Loucy (cell line): ENCODE data around the gene TEN1.

Experiments used
- H2AFZ ChIP-seq: fragments of 200-600 bp; sonication (generic); 2 replicates; pipeline ENCODE4 v1.6.0; 2016; ENCODE audit warnings: antibody characterized with exemption, mild to moderate bottlenecking, low read length, moderate library complexity
- H3F3A ChIP-seq: fragments of 200-600 bp; 2 replicates; pipeline ENCODE4 v1.6.0; 2016; ENCODE audit warnings: antibody characterized with exemption, low read depth, mild to moderate bottlenecking
- H3K27me3 ChIP-seq: fragments of 200-600 bp; sonication (generic); 2 replicates; pipeline ENCODE4 v1.6.1; 2014; ENCODE audit warnings: low read length, mild to moderate bottlenecking; ENCODE audit not compliant: insufficient read depth, poor library complexity, severe bottlenecking
- H3K36me3 ChIP-seq: fragments of 200-600 bp; sonication (generic); 2 replicates; pipeline ENCODE4 v1.6.1; 2016; ENCODE audit warnings: low read length; ENCODE audit not compliant: insufficient read depth
- H3K4me1 ChIP-seq: fragments of 200-600 bp; sonication (generic); 2 replicates; pipeline ENCODE4 v1.5.1; 2014; ENCODE audit warnings: low read length, mild to moderate bottlenecking; ENCODE audit not compliant: insufficient read depth, poor library complexity, severe bottlenecking
- H3K4me2 ChIP-seq: fragments of 200-600 bp; sonication (generic); 2 replicates; pipeline ENCODE4 v1.6.0; 2014; ENCODE audit warnings: antibody characterized with exemption, low read length, low read depth, mild to moderate bottlenecking; ENCODE audit not compliant: poor library complexity, severe bottlenecking
- H3K4me3 ChIP-seq: fragments of 200-600 bp; sonication (generic); 2 replicates; pipeline ENCODE4 v1.5.1; 2014; ENCODE audit warnings: low read length, mild to moderate bottlenecking, mixed read lengths; ENCODE audit not compliant: poor library complexity, severe bottlenecking
- H3K79me2 ChIP-seq: fragments of 200-600 bp; sonication (generic); 2 replicates; pipeline ENCODE4 v1.6.1; 2014; ENCODE audit warnings: low read length; ENCODE audit not compliant: insufficient read depth
- H3K9ac ChIP-seq: fragments of 200-600 bp; sonication (generic); 2 replicates; pipeline ENCODE4 v1.6.0; 2014; ENCODE audit warnings: mild to moderate bottlenecking, low read depth, low read length, moderate library complexity; ENCODE audit not compliant: poor library complexity, severe bottlenecking
- H3K9me2 ChIP-seq: fragments of 200-600 bp; sonication (generic); replicated peaks from 2 replicates; pipeline ENCODE4 v1.6.1; 2016; ENCODE audit warnings: low read depth, low read length, mixed read lengths
- H3K9me3 ChIP-seq: fragments of 200-600 bp; sonication (generic); 2 replicates; pipeline ENCODE4 v1.6.1; 2014; ENCODE audit warnings: mild to moderate bottlenecking, antibody characterized with exemption, low read length, low read depth; ENCODE audit not compliant: insufficient read depth
- H4K20me1 ChIP-seq: fragments of 200-600 bp; sonication (generic); 2 replicates; pipeline ENCODE4 v1.6.0; 2014; ENCODE audit warnings: antibody characterized with exemption, low read length, mild to moderate bottlenecking; ENCODE audit not compliant: insufficient read depth, poor library complexity, severe bottlenecking
- CTCF ChIP-seq: fragments of 200-600 bp; sonication (generic); conservative IDR thresholded peaks from 2 replicates; pipeline ENCODE4 v1.5.1; 2014; ENCODE audit warnings: mild to moderate bottlenecking, antibody characterized with exemption, low read length
- EZH2phosphoT487 ChIP-seq: fragments of 200-600 bp; IDR thresholded peaks from 2 replicates; pipeline ENCODE4 v1.6.1; 2018; ENCODE audit warnings: antibody characterized with exemption, mild to moderate bottlenecking, moderate library complexity, borderline replicate concordance

Gene TEN1

GRCh38 chr17:76013377-76013932 lies 34.4 kb downstream of the TEN1 start:
- Histone ChIP-seq H3F3A (no peaks in the 10 kb centered on the region), H3K36me3 (no peaks in the 10 kb centered on the region), H3K4me3 (no peak overlapping the region), H3K9ac (peak overlapping the region; percentile 45), H3K4me2 (no peak overlapping the region), H3K79me2 (no peaks in the 10 kb centered on the region), H3K4me1 (peaks cover 5% of the 10 kb centered on the region), H4K20me1 (no peaks in the 10 kb centered on the region), H2AFZ (peak overlapping the region; percentile 47; the same call in 1 of the 2 replicates), H3K9me3 (no peaks in the 10 kb centered on the region), H3K9me2 (no peaks in the 10 kb centered on the region), H3K27me3 (no peaks in the 10 kb centered on the region)
- TF ChIP-seq EZH2phosphoT487 (no peak), CTCF (no peak)

GRCh38 chr17:76014100-76014924 lies 35.3 kb downstream of the TEN1 start:
- Histone ChIP-seq H3K4me3 (no peak overlapping the region), H3K4me2 (no peak overlapping the region), H3K9ac (peak overlapping the region; percentile 45), H3K27me3 (no peaks in the 10 kb centered on the region), H3K36me3 (no peaks in the 10 kb centered on the region), H3K9me2 (no peaks in the 10 kb centered on the region), H4K20me1 (no peaks in the 10 kb centered on the region), H3F3A (no peaks in the 10 kb centered on the region), H2AFZ (peak overlapping the region; percentile 47; the same call in 1 of the 2 replicates), H3K79me2 (no peaks in the 10 kb centered on the region), H3K4me1 (peaks cover 6% of the 10 kb centered on the region), H3K9me3 (no peaks in the 10 kb centered on the region)
- peak; percentile 84 for TF ChIP-seq CTCF
- TF ChIP-seq EZH2phosphoT487 = no peak

GRCh38 chr17:76014925-76015261 lies 35.9 kb downstream of the TEN1 start:
- no peak overlapping the region for H3K9ac ChIP-seq
- H3K9me2 ChIP-seq = no peaks in the 10 kb centered on the region
- H3K79me2 ChIP-seq = no peaks in the 10 kb centered on the region
- no peaks in the 10 kb centered on the region for H4K20me1 ChIP-seq
- no peak overlapping the region for H2AFZ ChIP-seq
- H3K9me3 ChIP-seq = no peaks in the 10 kb centered on the region
- no peak overlapping the region for H3K4me2 ChIP-seq
- H3K4me1 ChIP-seq = peaks cover 12% of the 10 kb centered on the region
- no peaks in the 10 kb centered on the region for H3K36me3 ChIP-seq
- no peaks in the 10 kb centered on the region for H3F3A ChIP-seq
- H3K27me3 ChIP-seq = no peaks in the 10 kb centered on the region
- TF ChIP-seq EZH2phosphoT487 (no peak), CTCF (no peak)
- H3K4me3 ChIP-seq = no peak overlapping the region
